ENCODE results near the gene ADGRG3.

Gene ADGRG3

GRCh38 chr16:57638381-57638780, 29.7 kb upstream of the ADGRG3 start:
- no peak overlapping the region for H3K27ac Mint-ChIP-seq
- peaks cover 7% of the 10 kb centered on the region for H3K27me3 Mint-ChIP-seq

GRCh38 chr16:57639172-57639887, 28.8 kb upstream of the ADGRG3 start:
- Mint-ChIP-seq H3K4me3 (no peak overlapping the region), H3K27me3 (peaks cover 7% of the 10 kb centered on the region), H3K4me1 (ENCODE audit: low read depth) (no peaks in the 10 kb centered on the region), H3K36me3 (ENCODE audit: low read depth) (no peaks in the 10 kb centered on the region), H3K27ac (no peak overlapping the region), H3K9me3 (no peaks in the 10 kb centered on the region)

More at GRCh38 chr16:57638381-57638780, 29.7 kb upstream of the ADGRG3 start:
- Mint-ChIP-seq H3K36me3 (ENCODE audit: low read depth) (no peaks in the 10 kb centered on the region), H3K4me1 (ENCODE audit: low read depth) (no peaks in the 10 kb centered on the region), H3K9me3 (no peaks in the 10 kb centered on the region), H3K4me3 (no peak overlapping the region)

GRCh38 chr16:57640185-57640584, 27.9 kb upstream of the ADGRG3 start:
- Mint-ChIP-seq H3K36me3 (ENCODE audit: low read depth) (no peaks in the 10 kb centered on the region), H3K4me1 (ENCODE audit: low read depth) (no peaks in the 10 kb centered on the region), H3K9me3 (no peaks in the 10 kb centered on the region), H3K27me3 (peaks cover 7% of the 10 kb centered on the region), H3K4me3 (no peak overlapping the region), H3K27ac (no peak overlapping the region)

- H3K27me3 Mint-ChIP-seq: peaks cover 7% of the 10 kb centered on the region
- no peaks in the 10 kb centered on the region for H3K36me3 Mint-ChIP-seq (ENCODE audit: low read depth)
- no peak overlapping the region for H3K27ac Mint-ChIP-seq
- no peaks in the 10 kb centered on the region for H3K9me3 Mint-ChIP-seq
- H3K4me3 Mint-ChIP-seq: no peak overlapping the region
- no peaks in the 10 kb centered on the region for H3K4me1 Mint-ChIP-seq (ENCODE audit: low read depth)
These were observed 27.5 kb upstream of the ADGRG3 start for GRCh38 chr16:57640612-57641011.

- H3K4me3 Mint-ChIP-seq: no peak overlapping the region
- no peaks in the 10 kb centered on the region for H3K9me3 Mint-ChIP-seq
- no peaks in the 10 kb centered on the region for H3K36me3 Mint-ChIP-seq (ENCODE audit: low read depth)
- H3K27me3 Mint-ChIP-seq: peaks cover 7% of the 10 kb centered on the region
- no peak overlapping the region for H3K27ac Mint-ChIP-seq
- H3K4me1 Mint-ChIP-seq (ENCODE audit: low read depth): peaks cover 10% of the 10 kb centered on the region
These were observed 25.7 kb upstream of the ADGRG3 start for GRCh38 chr16:57642160-57643135.

- H3K36me3 Mint-ChIP-seq (ENCODE audit: low read depth): no peaks in the 10 kb centered on the region
These were observed 24.8 kb upstream of the ADGRG3 start for GRCh38 chr16:57643147-57643874.

GRCh38 chr16:57643910-57644309, 24.2 kb upstream of the ADGRG3 start:
- H3K4me3 Mint-ChIP-seq: no peak overlapping the region
- no peaks in the 10 kb centered on the region for H3K9me3 Mint-ChIP-seq
- H3K36me3 Mint-ChIP-seq (ENCODE audit: low read depth): no peaks in the 10 kb centered on the region
- H3K4me1 Mint-ChIP-seq (ENCODE audit: low read depth): peaks cover 25% of the 10 kb centered on the region
- H3K27ac Mint-ChIP-seq: no peak overlapping the region
- H3K27me3 Mint-ChIP-seq: no peaks in the 10 kb centered on the region

More at GRCh38 chr16:57643147-57643874, 24.8 kb upstream of the ADGRG3 start:
- H3K27me3 Mint-ChIP-seq: peaks cover 1% of the 10 kb centered on the region
- peaks cover 19% of the 10 kb centered on the region for H3K4me1 Mint-ChIP-seq (ENCODE audit: low read depth)
- H3K4me3 Mint-ChIP-seq: no peak overlapping the region
- H3K27ac Mint-ChIP-seq: no peak overlapping the region
- H3K9me3 Mint-ChIP-seq: no peaks in the 10 kb centered on the region

GRCh38 chr16:57644383-57645014, 23.6 kb upstream of the ADGRG3 start:
- H3K4me3 Mint-ChIP-seq: no peak overlapping the region
- H3K4me1 Mint-ChIP-seq (ENCODE audit: low read depth): peaks cover 29% of the 10 kb centered on the region
- no peaks in the 10 kb centered on the region for H3K27me3 Mint-ChIP-seq
- H3K9me3 Mint-ChIP-seq: no peaks in the 10 kb centered on the region
- H3K36me3 Mint-ChIP-seq (ENCODE audit: low read depth): no peaks in the 10 kb centered on the region
- H3K27ac Mint-ChIP-seq: no peak overlapping the region

GRCh38 chr16:57645169-57645568, 22.9 kb upstream of the ADGRG3 start:
- no peak overlapping the region for H3K4me3 Mint-ChIP-seq
- H3K9me3 Mint-ChIP-seq: no peaks in the 10 kb centered on the region
- H3K4me1 Mint-ChIP-seq (ENCODE audit: low read depth): peaks cover 29% of the 10 kb centered on the region
- H3K27me3 Mint-ChIP-seq: no peaks in the 10 kb centered on the region
- no peaks in the 10 kb centered on the region for H3K36me3 Mint-ChIP-seq (ENCODE audit: low read depth)
- no peak overlapping the region for H3K27ac Mint-ChIP-seq

- H3K36me3 Mint-ChIP-seq (ENCODE audit: low read depth): no peaks in the 10 kb centered on the region
- H3K9me3 Mint-ChIP-seq: no peaks in the 10 kb centered on the region
- no peaks in the 10 kb centered on the region for H3K27me3 Mint-ChIP-seq
- H3K27ac Mint-ChIP-seq: no peak overlapping the region
- peaks cover 29% of the 10 kb centered on the region for H3K4me1 Mint-ChIP-seq (ENCODE audit: low read depth)
- no peak overlapping the region for H3K4me3 Mint-ChIP-seq
These were observed 22.3 kb upstream of the ADGRG3 start for GRCh38 chr16:57645691-57646387.

GRCh38 chr16:57646388-57647039, 21.6 kb upstream of the ADGRG3 start:
- Mint-ChIP-seq H3K4me1 (ENCODE audit: low read depth) (peaks cover 29% of the 10 kb centered on the region), H3K4me3 (no peak overlapping the region), H3K27ac (no peak overlapping the region), H3K27me3 (no peaks in the 10 kb centered on the region), H3K9me3 (no peaks in the 10 kb centered on the region), H3K36me3 (ENCODE audit: low read depth) (no peaks in the 10 kb centered on the region)

GRCh38 chr16:57647136-57647875, 20.8 kb upstream of the ADGRG3 start:
- Mint-ChIP-seq H3K4me3 (peak overlapping the region; percentile 62), H3K36me3 (ENCODE audit: low read depth) (no peaks in the 10 kb centered on the region), H3K27ac (peak overlapping the region; percentile 80), H3K9me3 (no peaks in the 10 kb centered on the region), H3K4me1 (ENCODE audit: low read depth) (peaks cover 29% of the 10 kb centered on the region), H3K27me3 (no peaks in the 10 kb centered on the region)

- Mint-ChIP-seq H3K36me3 (ENCODE audit: low read depth) (no peaks in the 10 kb centered on the region), H3K27me3 (no peaks in the 10 kb centered on the region), H3K4me1 (ENCODE audit: low read depth) (peaks cover 29% of the 10 kb centered on the region), H3K4me3 (peak overlapping the region; percentile 62), H3K27ac (peak overlapping the region; percentile 80), H3K9me3 (no peaks in the 10 kb centered on the region)
These were observed 20.0 kb upstream of the ADGRG3 start for GRCh38 chr16:57648125-57648524.
